Effector memory CD4-positive, alpha-beta T cell (primary cell): Measurements from ENCODE around the gene FAM234B.
A peak's percentile ranks its signal among the peaks of the same experiment; 100 is the strongest.

Source experiments
- DNase-seq, 3 donors: peaks; one replicate each; pipeline ENCODE4 v3.0.0-alpha.2; 2020
- H3K27ac ChIP-seq: 2 replicates; pipeline ENCODE4 v1.7.0; 2013; ENCODE audit warnings: mild to moderate bottlenecking, low read length, moderate library complexity; ENCODE audit not compliant: insufficient read depth, poor library complexity, severe bottlenecking
- H3K27me3 ChIP-seq: replicated peaks from 2 replicates; pipeline ENCODE4 v1.7.0; 2013; ENCODE audit warnings: mild to moderate bottlenecking, low read length; ENCODE audit not compliant: insufficient read depth, control insufficient read depth, poor library complexity, severe bottlenecking
- H3K36me3 ChIP-seq: 2 replicates; pipeline ENCODE4 v1.7.0; 2013; ENCODE audit warnings: mild to moderate bottlenecking, low read length, moderate library complexity; ENCODE audit not compliant: control insufficient read depth, insufficient read depth
- H3K4me1 ChIP-seq: 2 replicates; pipeline ENCODE4 v1.7.0; 2013; ENCODE audit warnings: low read length, mild to moderate bottlenecking; ENCODE audit not compliant: control insufficient read depth, insufficient read depth, poor library complexity, severe bottlenecking
- H3K4me3 ChIP-seq: 2 replicates; pipeline ENCODE4 v1.7.0; 2013; ENCODE audit warnings: low read length, low read depth, mild to moderate bottlenecking; ENCODE audit not compliant: insufficient read depth, poor library complexity, severe bottlenecking
- H3K9me3 ChIP-seq: 2 replicates; pipeline ENCODE4 v1.7.0; 2013; ENCODE audit warnings: mild to moderate bottlenecking, low read length, moderate library complexity; ENCODE audit not compliant: control insufficient read depth

Gene FAM234B

GRCh38 chr12:13099066-13099843, 55.1 kb downstream of the FAM234B start:
- Histone ChIP-seq H3K36me3 (no peaks in the 10 kb centered on the region), H3K27me3 (no peaks in the 10 kb centered on the region), H3K4me1 (peaks cover 24% of the 10 kb centered on the region), H3K27ac (no peak overlapping the region), H3K9me3 (no peaks in the 10 kb centered on the region), H3K4me3 (no peak overlapping the region)
- no peak for DNase-seq

DNA sequence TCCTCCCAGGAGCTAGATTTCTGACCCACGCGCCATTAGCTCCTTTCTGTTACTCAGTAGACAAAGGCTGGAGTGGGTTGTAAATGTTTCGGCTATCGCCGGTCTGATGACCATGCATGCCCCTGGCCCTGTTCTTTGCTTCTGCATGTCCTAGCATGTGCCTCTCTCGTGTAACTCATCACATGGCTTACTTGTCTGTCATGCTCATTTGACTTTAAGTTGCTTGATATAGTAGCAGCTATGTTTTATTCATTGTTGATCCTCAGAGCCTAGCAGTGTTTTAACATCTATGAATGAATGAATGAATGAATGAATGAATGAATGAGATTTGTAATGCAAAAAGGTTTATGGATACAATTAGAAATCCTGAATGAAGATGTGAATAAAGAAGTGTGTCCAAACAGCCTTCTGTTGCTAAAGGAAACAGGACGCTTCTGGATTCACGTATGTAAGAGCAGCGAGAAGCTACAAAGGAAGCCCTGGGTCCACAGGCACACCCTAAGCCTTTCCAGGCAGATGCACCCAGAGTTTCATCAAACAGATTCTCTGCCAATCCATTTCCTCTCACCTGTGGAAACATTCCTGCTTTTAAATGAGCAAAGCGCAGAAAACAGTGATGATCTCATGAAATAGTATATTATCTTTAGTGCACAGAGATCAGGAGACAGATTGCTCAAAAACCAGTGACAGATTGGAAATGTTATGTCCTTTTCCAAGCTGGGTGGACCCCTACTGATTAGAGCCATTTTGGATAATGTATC, 55.8 kb downstream of the FAM234B start:
- Histone ChIP-seq H3K4me1 (peaks cover 24% of the 10 kb centered on the region), H3K9me3 (no peaks in the 10 kb centered on the region), H3K27ac (peak overlapping the region; percentile 96), H3K36me3 (no peaks in the 10 kb centered on the region), H3K4me3 (no peak overlapping the region), H3K27me3 (no peaks in the 10 kb centered on the region)
- no peak for DNase-seq

GRCh38 chr12:13100605-13100881, 56.4 kb downstream of the FAM234B start:
- Histone ChIP-seq H3K36me3 (no peaks in the 10 kb centered on the region), H3K4me3 (peak overlapping the region; percentile 15), H3K27ac (peak overlapping the region; percentile 96), H3K27me3 (no peaks in the 10 kb centered on the region), H3K4me1 (peaks cover 24% of the 10 kb centered on the region), H3K9me3 (no peaks in the 10 kb centered on the region)
- no peak for DNase-seq

DNA sequence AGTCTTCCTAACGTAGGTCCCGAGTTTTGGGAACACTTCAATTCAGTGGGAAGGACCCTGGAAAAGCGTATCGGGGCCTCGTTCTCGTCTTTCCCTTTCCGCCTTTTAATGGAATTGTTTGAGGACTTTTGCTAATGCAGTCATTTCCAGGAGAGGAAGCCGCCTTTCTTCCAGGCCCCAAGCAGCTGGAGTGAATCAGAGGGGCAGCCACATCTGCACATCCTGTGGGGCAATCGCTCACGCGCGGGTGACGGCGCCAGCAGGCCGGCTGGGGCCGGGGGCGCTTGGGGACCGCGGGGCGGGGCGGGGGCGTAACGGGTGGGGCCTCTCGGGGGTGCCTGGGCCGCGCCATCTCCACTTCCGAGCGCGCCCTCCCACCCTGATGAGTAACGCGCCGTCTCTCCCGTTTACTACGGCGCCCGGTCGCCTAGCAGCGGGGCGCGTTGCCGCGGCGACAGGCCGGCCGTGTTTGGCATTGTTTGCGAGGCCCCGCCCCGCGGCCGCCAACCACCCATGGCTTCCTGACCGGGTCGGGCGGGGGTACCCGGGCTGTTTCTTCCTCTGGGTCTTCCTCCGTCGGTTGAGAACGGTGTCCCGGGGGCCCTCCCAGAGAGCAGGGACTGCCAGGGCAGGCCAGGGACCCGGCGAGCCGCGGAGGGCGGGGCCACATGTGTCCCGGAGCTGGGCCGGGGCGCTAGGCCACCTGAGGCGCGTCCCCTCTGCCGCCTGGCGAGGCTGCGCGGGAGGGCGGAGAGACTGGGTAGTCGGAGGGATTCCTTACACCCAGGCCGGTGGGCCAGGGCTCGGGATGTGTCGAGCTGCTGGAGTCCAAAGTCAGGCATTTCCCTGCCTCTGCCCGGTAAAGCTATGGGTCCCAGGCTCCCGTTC, 56.9 kb downstream of the FAM234B start:
- Histone ChIP-seq H3K27me3 (no peaks in the 10 kb centered on the region), H3K4me3 (peak overlapping the region; percentile 65), H3K4me1 (peaks cover 24% of the 10 kb centered on the region), H3K9me3 (no peaks in the 10 kb centered on the region), H3K36me3 (no peaks in the 10 kb centered on the region), H3K27ac (peak overlapping the region; percentile 96)
- DNase-seq: peak; percentile 91 to 95 (median 91)

DNA sequence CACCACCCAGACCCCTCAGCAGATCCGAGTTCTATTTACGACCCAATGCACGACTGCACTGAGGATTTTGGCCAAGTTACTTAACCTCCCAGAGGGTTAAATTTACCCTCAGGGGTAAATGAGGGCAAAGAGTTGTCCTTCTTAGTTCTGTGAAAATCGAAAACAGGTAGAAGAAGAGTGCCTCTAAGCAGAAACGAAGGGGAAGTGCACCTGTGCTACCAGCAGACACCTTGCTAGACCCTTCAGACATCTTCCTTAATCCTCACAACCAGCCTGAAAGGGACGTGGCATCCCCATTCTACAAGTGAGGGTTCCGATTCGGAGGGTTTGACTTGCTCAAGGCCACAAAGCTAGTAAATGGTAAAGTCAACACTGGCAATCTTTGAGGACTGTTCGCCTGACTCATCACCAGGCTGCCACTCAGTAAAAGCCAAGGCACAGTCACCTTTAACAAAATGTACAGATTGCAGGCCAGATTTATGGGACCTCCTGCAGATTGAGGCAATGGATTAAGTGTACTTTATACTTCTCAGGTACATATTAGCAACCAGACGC, 57.7 kb downstream of the FAM234B start:
- no peaks in the 10 kb centered on the region for H3K9me3 ChIP-seq
- no peaks in the 10 kb centered on the region for H3K36me3 ChIP-seq
- H3K4me1 ChIP-seq: peaks cover 24% of the 10 kb centered on the region
- H3K27me3 ChIP-seq: no peaks in the 10 kb centered on the region
- peak overlapping the region; percentile 65 for H3K4me3 ChIP-seq
- peak in 1 of 3 donors; percentile 16 for DNase-seq
- H3K27ac ChIP-seq: peak overlapping the region; percentile 96

DNA sequence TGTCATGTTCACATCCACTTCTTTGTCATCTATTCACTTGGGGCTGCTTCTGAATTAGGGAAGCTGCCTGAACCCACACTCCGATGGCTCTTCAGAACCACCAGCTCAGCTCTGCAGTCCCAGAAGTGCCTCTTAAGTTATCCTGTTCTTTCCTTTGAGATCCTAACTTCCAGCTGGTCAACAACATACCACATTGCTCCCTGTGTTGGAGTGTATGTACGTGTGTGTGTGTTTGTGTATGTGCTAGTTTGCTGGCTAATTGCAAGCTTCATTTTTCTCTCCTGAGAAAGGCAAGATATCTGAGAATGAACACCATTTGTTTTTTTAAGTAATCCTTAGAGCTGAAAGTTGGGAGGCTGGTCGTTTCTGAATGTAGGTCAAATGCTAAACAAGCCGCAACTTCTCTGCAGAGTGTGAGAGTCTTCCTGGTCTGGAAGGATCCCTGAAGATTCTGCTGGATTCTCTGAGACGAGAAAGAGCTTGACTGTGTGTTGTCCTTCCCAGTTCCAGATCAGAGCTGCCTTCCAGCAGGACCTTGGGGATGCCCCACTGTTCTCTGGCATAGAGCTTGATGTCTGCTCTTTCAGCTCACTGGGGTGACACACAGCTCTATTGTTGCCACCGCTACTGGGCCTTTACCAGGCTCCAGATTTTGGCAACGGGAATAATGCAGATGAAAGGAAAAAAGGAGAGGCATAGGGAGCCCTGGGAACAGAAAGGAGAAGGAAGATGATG, 58.4 kb downstream of the FAM234B start:
- Histone ChIP-seq H3K4me1 (peaks cover 24% of the 10 kb centered on the region), H3K9me3 (no peaks in the 10 kb centered on the region), H3K27ac (peak overlapping the region; percentile 96), H3K36me3 (no peaks in the 10 kb centered on the region), H3K27me3 (no peaks in the 10 kb centered on the region), H3K4me3 (no peak overlapping the region)
- no peak for DNase-seq

GRCh38 chr12:13103391-13104033, 59.3 kb downstream of the FAM234B start, which contains the start of gene GSG1:
TSS of gene GSG1 (minus strand) at chr12:13103667. CDS start at chr12:13103512, 155 bp downstream.
- Histone ChIP-seq H3K36me3 (no peaks in the 10 kb centered on the region), H3K27me3 (no peaks in the 10 kb centered on the region), H3K27ac (peak within 1 kb of the TSS; percentile 96), H3K9me3 (no peaks in the 10 kb centered on the region), H3K4me3 (no peak within 1 kb of the TSS), H3K4me1 (peaks cover 21% of the 10 kb centered on the region)
- no peak for DNase-seq

DNA sequence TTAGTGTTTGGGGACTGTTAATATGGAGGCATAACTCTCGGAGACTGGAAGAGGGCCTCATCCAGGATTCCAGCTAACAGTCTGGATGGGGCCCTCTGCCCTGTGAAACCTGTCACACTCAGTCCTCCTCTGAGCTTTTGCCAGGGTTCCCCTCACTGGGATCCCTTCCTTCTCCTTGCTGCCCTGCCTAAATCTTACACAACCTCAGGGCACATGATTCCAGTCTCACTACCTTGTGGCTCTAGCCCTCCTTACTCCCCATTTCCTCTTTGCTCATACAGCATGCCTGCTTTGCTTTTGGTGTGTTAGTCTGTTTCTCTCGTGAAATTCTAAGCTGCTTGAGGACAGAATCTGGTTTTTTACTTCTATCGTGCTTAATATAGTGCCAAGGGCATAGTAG, 60.2 kb downstream of the FAM234B start:
- Histone ChIP-seq H3K27me3 (no peaks in the 10 kb centered on the region), H3K9me3 (no peaks in the 10 kb centered on the region), H3K4me3 (no peak overlapping the region), H3K36me3 (no peaks in the 10 kb centered on the region), H3K4me1 (peaks cover 15% of the 10 kb centered on the region), H3K27ac (no peak overlapping the region)
- no peak for DNase-seq

- H3K27ac ChIP-seq: no peak overlapping the region
- no peaks in the 10 kb centered on the region for H3K9me3 ChIP-seq
- no peaks in the 10 kb centered on the region for H3K36me3 ChIP-seq
- H3K27me3 ChIP-seq: no peaks in the 10 kb centered on the region
- no peak for DNase-seq
- H3K4me3 ChIP-seq: no peak overlapping the region
- H3K4me1 ChIP-seq: peaks cover 10% of the 10 kb centered on the region
These were observed 61.6 kb downstream of the FAM234B start for GRCh38 chr12:13105781-13106180.
